Breast epithelium (tissue), 4 donors: Measurements from ENCODE around the gene ORC4. TPM values are rescaled to one million over a fixed set of nuclear protein-coding genes. Genes with fewer than 3 reads are reported as not detected.

Source experiments
- DNase-seq, 2 donors: peaks; one replicate each; pipeline ENCODE4 v3.0.0-alpha.2; 2019; ENCODE audit warnings: low spot score in 2 of 2
- H3K27ac ChIP-seq, 2 donors: fragments of 200-600 bp; sonication (generic) in 1 of 2; one replicate each; pipeline ENCODE4 v1.5.1; 2016 to 2019; ENCODE audit warnings: mild to moderate bottlenecking in 1 of 2
- H3K27me3 ChIP-seq, 2 donors: fragments of 200-600 bp; sonication (generic) in 1 of 2; one replicate each; pipeline versions ENCODE4 v1.5.1 to v1.6.0; 2017 to 2019; ENCODE audit warnings: control low read depth in 1 of 2, mild to moderate bottlenecking in 1 of 2
- H3K36me3 ChIP-seq: fragments of 200-600 bp; one replicate; pipeline ENCODE4 v1.5.1; 2019
- H3K4me1 ChIP-seq, 2 donors: fragments of 200-600 bp; sonication (generic); one replicate each; pipeline ENCODE4 v1.5.1; 2016 to 2019; ENCODE audit warnings: control low read depth in 1 of 2
- H3K4me3 ChIP-seq, 3 donors: fragments of 200-600 bp; sonication (generic); 1 replicate in 2 of 3; 2 replicates in 1 of 3; pipeline ENCODE4 v1.5.1; 2016 to 2019; ENCODE audit warnings: mild to moderate bottlenecking in 3 of 3, moderate library complexity in 2 of 3
- H3K9me3 ChIP-seq, 2 donors: fragments of 200-600 bp; sonication (generic) in 1 of 2; one replicate each; pipeline ENCODE4 v1.5.1; 2016 to 2019; ENCODE audit warnings: control low read depth in 1 of 2
- POLR2A ChIP-seq: fragments of 450-650 bp; IDR thresholded peaks from one replicate; pipeline ENCODE4 v1.6.1; 2016; ENCODE audit warnings: antibody characterized with exemption, mild to moderate bottlenecking, moderate library complexity
- POLR2AphosphoS5 ChIP-seq, 3 donors: sonication (generic); formaldehyde crosslinking; IDR thresholded peaks; one replicate each; pipeline ENCODE4 v1.6.1; 2017; ENCODE audit warnings: antibody characterized with exemption in 3 of 3
- intact Hi-C: fragments of 100-400 bp; cut with DNase I; formaldehyde crosslinking; loops from one replicate; pipeline ENCODE4 v1.15.1; 2023; ENCODE audit warnings: low total_unique reads
- total RNA-seq, 3 donors: library from RNA; depleted of rRNA; stranded (reverse); fragments of >200 nt; gene quantifications; one replicate each; pipeline ENCODE4 v1.1.0, GENCODE V29; 2016
- TF ChIP-seq, protein P1 (sequence below), 3 donors: fragments of 450-650 bp; IDR thresholded peaks; one replicate each; pipeline ENCODE4 v1.5.1; 2016 to 2017; ENCODE audit warnings: antibody characterized with exemption in 3 of 3, mild to moderate bottlenecking in 3 of 3, moderate library complexity in 3 of 3

Gene ORC4
- total RNA-seq, 3 donors from 2014 or later, result 36.5 to 87.5 (median 42.9) TPM

DNA sequence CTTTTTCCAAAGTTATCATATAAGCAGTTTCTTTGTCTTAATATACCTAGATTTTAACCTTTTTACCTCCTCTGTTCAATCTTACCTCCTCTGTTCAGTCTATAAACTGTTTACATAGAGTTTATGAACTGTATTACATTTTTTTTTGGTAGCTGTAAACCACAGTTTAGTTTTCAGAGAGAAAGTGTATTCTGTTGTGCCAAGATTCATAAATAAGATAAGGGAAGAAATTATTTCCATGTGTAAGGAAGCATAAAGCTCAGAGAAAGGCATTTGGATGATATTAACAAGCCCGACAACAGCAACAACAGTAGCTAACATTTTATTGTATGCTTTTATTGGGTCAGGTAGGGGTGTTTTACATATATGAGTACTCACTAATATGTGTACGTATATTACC, 104.5 kb downstream of the ORC4 start:
- intact Hi-C loops, result no loop called here
- TF ChIP-seq, protein P1, sequence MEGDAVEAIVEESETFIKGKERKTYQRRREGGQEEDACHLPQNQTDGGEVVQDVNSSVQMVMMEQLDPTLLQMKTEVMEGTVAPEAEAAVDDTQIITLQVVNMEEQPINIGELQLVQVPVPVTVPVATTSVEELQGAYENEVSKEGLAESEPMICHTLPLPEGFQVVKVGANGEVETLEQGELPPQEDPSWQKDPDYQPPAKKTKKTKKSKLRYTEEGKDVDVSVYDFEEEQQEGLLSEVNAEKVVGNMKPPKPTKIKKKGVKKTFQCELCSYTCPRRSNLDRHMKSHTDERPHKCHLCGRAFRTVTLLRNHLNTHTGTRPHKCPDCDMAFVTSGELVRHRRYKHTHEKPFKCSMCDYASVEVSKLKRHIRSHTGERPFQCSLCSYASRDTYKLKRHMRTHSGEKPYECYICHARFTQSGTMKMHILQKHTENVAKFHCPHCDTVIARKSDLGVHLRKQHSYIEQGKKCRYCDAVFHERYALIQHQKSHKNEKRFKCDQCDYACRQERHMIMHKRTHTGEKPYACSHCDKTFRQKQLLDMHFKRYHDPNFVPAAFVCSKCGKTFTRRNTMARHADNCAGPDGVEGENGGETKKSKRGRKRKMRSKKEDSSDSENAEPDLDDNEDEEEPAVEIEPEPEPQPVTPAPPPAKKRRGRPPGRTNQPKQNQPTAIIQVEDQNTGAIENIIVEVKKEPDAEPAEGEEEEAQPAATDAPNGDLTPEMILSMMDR (IDR thresholded peaks at IDR 0.05), result no peak
- TF ChIP-seq POLR2AphosphoS5 (IDR thresholded peaks at IDR 0.05), result no peak
- no peak for TF ChIP-seq POLR2A
- H3K27ac ChIP-seq, result no peak overlapping the region
- no peaks in the 10 kb centered on the region for H3K36me3 ChIP-seq
- H3K4me1 ChIP-seq, result no peaks in the 10 kb centered on the region
- no peak overlapping the region for H3K4me3 ChIP-seq
- no peaks in the 10 kb centered on the region for H3K9me3 ChIP-seq
- H3K27me3 ChIP-seq, result no peaks in the 10 kb centered on the region
- DNase-seq, result no peak

DNA sequence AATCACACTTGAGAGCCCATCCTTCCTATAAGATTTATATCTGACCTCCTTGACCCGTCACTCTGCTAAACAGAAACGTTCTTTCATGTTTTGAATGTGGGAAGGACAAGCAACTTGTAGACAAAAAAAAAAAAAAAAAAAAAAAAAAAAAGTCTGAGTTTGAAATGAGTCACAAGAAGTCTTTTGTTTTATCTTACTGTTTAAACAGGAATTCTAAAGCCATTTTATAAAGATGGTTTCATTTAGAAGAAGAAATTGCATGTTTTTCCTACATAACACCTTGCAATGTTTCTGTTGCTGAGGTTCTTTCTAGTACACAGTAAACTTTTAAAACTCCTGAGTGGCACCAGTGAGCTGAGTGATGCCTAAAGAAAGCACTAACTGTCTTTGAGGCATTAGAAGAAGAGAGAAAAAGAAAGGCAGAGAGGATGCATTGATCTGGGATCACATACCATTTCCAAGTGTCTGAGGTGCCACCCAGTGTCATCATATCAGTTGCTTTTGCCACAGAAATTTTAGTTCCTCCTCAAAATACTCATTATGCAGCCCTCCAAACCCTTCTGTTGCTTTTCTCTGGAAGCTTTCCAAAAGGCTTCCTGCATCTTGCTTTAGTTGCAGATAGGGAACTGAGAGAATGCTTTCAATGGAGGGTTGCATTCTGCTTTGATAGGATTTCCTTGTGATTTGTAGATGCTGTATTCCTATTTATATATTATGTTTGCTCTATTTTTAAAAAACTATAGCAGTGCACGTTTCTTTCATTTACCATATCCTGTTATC, 106.6 kb downstream of the ORC4 start:
- intact Hi-C loops, result no loop called here
- no peak overlapping the region for H3K4me3 ChIP-seq
- H3K27me3 ChIP-seq, result no peaks in the 10 kb centered on the region
- H3K27ac ChIP-seq, result no peak overlapping the region
- no peak for DNase-seq
- H3K36me3 ChIP-seq, result no peaks in the 10 kb centered on the region
- TF ChIP-seq, protein P1 (IDR thresholded peaks at IDR 0.05), result no peak
- no peak for TF ChIP-seq POLR2A
- H3K9me3 ChIP-seq, result no peaks in the 10 kb centered on the region
- H3K4me1 ChIP-seq, result no peaks in the 10 kb centered on the region

DNA sequence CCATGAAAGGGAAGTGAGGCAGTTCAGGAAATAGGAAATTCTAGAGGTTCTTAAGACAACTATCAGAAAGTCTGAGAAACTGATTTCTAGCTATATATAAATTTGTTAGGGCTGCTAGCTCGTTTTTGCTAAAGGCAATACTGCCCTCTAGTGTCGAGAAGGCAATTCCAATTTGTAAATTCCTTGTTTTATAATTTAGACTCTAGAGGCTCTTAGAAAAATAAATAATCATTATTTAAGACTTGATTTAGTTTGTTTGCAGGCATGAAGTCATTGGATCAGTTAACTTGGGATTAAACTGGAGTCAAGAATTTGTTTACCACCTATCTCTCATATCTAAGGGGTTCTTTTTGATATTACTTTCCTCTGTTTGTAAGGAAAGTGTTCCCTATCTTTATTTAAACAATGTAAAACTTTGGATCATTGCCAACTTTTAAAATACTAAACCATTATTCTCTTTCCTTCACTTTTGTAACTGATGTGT, 109.5 kb downstream of the ORC4 start:
- peak overlapping the region in 1 of 2 donors; percentile 16 for H3K27ac ChIP-seq
- intact Hi-C loops, result loop anchor here (2.0 kb wide), 1 partner anchor 988 kb away; no protein-coding TSS in a partner anchor
- no peak for DNase-seq

DNA sequence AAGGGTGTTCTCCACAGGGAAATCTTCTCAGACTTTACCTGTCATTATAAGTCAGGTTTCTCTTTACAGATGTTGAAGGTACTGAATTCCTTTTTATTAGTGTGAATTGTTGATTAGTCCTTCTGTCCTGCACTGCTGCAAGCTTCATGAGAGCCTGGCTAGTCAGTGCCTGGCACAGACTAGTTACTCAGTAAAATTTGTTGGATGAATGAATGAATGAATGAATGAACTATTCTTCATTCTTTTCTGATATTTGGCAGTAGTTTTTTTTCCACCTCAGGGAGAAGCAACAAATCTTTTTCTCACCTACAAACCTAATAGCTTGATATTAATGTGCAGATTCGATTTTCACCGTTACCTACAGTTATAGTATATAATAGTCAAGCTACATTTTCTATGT, 111.4 kb downstream of the ORC4 start:
- Histone ChIP-seq H3K27ac (no peak overlapping the region), H3K4me1 (no peaks in the 10 kb centered on the region), H3K27me3 (no peaks in the 10 kb centered on the region), H3K9me3 (no peaks in the 10 kb centered on the region), H3K36me3 (no peaks in the 10 kb centered on the region), H3K4me3 (no peak overlapping the region)
- TF ChIP-seq POLR2A (no peak), POLR2AphosphoS5 (IDR thresholded peaks at IDR 0.05) (no peak)
- TF ChIP-seq, protein P1 (IDR thresholded peaks at IDR 0.05), result no peak
- intact Hi-C loops, result no loop called here
- no peak for DNase-seq

More for the DNA sequence above, 109.5 kb downstream of the ORC4 start:
- H3K9me3 ChIP-seq, result no peaks in the 10 kb centered on the region
- no peaks in the 10 kb centered on the region for H3K27me3 ChIP-seq
- H3K4me1 ChIP-seq, result no peaks in the 10 kb centered on the region
- no peaks in the 10 kb centered on the region for H3K36me3 ChIP-seq
- TF ChIP-seq POLR2AphosphoS5 (IDR thresholded peaks at IDR 0.05), result no peak
- TF ChIP-seq, protein P1 (IDR thresholded peaks at IDR 0.05), result peak; percentile 62 to 78 (median 66)
- no peak for TF ChIP-seq POLR2A
- no peak overlapping the region for H3K4me3 ChIP-seq

DNA sequence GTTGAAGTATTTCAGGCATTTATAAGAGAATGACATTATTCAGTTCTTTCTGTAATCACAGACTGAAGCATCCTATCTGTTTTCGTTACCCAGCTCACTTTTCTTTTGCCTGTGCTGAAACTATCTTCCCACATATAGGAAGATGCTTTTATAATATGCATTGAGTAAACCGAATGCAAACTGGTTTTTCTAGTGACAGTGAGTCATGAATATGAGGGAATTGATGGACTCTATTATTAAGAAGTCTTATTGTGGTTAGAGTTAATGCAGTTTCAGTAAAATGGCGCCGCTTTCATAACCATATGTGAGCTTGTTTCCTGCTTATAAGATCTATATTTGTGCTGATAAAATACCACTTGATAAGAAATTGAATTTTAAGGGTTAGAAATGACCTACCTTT, 116.5 kb downstream of the ORC4 start:
- no peak for DNase-seq
- no peak for TF ChIP-seq POLR2AphosphoS5 (IDR thresholded peaks at IDR 0.05)
- TF ChIP-seq, protein P1 (IDR thresholded peaks at IDR 0.05), result no peak
- no peaks in the 10 kb centered on the region for H3K9me3 ChIP-seq
- intact Hi-C loops, result loop anchor here (5.0 kb wide), 1 partner anchor 812 kb away; no protein-coding TSS in a partner anchor
- no peak overlapping the region for H3K27ac ChIP-seq
- H3K4me1 ChIP-seq, result no peaks in the 10 kb centered on the region
- H3K4me3 ChIP-seq, result no peak overlapping the region
- no peaks in the 10 kb centered on the region for H3K27me3 ChIP-seq
- no peaks in the 10 kb centered on the region for H3K36me3 ChIP-seq
